GM19455 (cell line): ENCODE results near the gene CENPA.

ENCODE experiments used
- ATAC-seq: cut with Tn5 transposase; IDR thresholded peaks from one replicate; pipeline ENCODE4 v1.9.1; 2021; ENCODE audit not compliant: unreplicated experiment

The CENPA gene

GRCh38 chr2:26838121-26838906 lies 52.5 kb downstream of the CENPA start:
- ATAC-seq, result no peak

- ATAC-seq, result no peak
These were observed 55.2 kb downstream of the CENPA start for GRCh38 chr2:26840937-26841610.

DNA sequence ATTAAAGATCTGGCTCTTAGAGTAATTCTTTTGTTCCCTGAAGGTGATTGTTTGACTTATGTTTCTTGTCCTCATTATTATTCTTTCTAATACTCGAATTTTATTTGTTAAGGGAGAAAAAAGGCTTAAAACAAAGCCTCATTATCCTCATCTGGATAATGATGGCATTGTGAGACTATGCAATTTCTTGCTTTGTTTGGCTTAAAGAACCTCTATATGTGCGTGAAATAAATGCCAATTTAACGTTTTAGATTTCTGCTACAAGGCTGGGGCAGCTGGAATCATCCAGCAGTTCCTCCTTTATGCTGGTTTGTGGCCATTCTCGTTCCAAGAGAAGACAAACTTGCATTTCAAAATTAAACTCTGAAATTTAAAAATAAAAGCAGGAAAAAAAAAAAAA lies 57.2 kb downstream of the CENPA start:
- ATAC-seq, result no peak
